Mesothelial cell of epicardium (in vitro differentiated cells): Measurements from ENCODE around the gene ITGA5. TPM values are rescaled to one million over a fixed set of nuclear protein-coding genes. Genes with fewer than 3 reads are reported as not detected.

Source experiments
- DNase-seq, 2 experiments: peaks; one replicate each; pipeline ENCODE4 v3.0.0; 2021; ENCODE audit warnings: low spot score in 2 of 2; ENCODE audit not compliant: unreplicated experiment in 2 of 2
- H3K27ac Mint-ChIP-seq: 2 replicates; pipeline ENCODE4 v1.8.0; 2021; ENCODE audit warnings: mixed read lengths
- H3K27me3 Mint-ChIP-seq: 2 replicates; pipeline ENCODE4 v1.8.0; 2021; ENCODE audit warnings: low read depth, mixed read lengths
- H3K36me3 Mint-ChIP-seq: 2 replicates; pipeline ENCODE4 v1.8.0; 2021; ENCODE audit warnings: mixed read lengths
- H3K4me1 Mint-ChIP-seq: 2 replicates; pipeline ENCODE4 v1.8.0; 2021; ENCODE audit warnings: mixed read lengths
- H3K4me3 Mint-ChIP-seq: 2 replicates; pipeline ENCODE4 v1.8.0; 2021; ENCODE audit warnings: mild to moderate bottlenecking, moderate library complexity, mixed read lengths
- H3K9me3 Mint-ChIP-seq: 2 replicates; pipeline ENCODE4 v1.8.0; 2021; ENCODE audit warnings: mixed read lengths
- CTCF ChIP-seq: fragments of 200-600 bp; sonication (generic); IDR thresholded peaks from one replicate; pipeline ENCODE4 v1.5.0; 2021; ENCODE audit warnings: antibody characterized with exemption; ENCODE audit not compliant: unreplicated experiment
- total RNA-seq: library from RNA; stranded (reverse); gene quantifications from 3 replicates; pipeline ENCODE4 v1.2.1, GENCODE V29; 2021

Gene ITGA5
- total RNA-seq, result 60.7 to 71.9 TPM (median 65.3 TPM) in 3 replicates

DNA sequence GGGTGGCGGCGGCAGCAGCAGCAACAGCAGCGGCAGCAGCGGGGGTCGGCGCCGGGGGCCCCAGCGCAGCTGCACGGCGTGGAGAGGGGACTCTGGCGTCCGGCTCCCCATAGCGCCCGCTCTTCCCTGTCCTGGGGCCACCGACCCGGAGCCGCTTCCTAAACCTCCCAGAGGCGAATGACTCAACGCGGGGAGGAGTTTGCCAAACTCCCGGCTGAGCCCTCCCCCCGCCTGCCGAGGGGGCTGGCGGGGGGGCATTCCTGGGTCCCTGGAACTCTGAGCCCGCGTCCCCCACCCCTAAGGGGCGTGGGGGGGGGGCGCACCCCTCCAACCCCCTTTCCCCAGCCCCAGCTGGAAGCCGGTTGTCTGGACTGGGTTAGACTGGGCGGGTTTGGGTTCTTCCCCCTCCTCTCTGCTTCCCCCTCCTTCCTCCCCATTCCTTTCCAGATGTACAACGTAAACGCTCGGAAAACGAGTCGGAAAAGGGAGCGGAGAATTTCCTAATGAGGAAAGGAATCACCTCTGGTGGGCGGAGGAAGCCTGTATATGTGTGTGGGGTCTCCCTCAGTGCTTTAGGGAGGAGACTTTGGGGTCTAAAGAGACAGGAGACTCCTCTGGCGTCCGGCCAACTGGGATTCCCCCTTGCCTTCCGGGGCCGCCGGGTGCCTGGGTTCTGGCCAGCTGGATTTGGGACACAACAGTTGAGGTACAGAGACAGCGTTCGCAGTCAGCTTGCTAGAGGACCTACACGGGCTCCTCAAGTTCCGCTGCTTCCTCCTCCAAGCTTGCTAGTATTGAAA lies at the start of gene ITGA5:
ITGA5 (minus strand) TSS at position 179 of the 800 bp plus-strand sequence; CDS start at position 111, 68 bp downstream.
- no peak for TF ChIP-seq CTCF
- Mint-ChIP-seq H3K4me1 (peaks cover 27% of the 10 kb centered on the region), H3K9me3 (no peaks in the 10 kb centered on the region), H3K27me3 (peaks cover 11% of the 10 kb centered on the region), H3K27ac (peak within 1 kb of the TSS; percentile 87), H3K4me3 (peak within 1 kb of the TSS; percentile 86), H3K36me3 (no peaks in the 10 kb centered on the region)
- peak; percentile 58 to 70 for DNase-seq

GRCh38 chr12:54465857-54466523 lies 46.9 kb upstream of the ITGA5 start:
- no peak for DNase-seq
- no peak overlapping the region for H3K27ac Mint-ChIP-seq
- peaks cover 4% of the 10 kb centered on the region for H3K4me1 Mint-ChIP-seq
- peaks cover 42% of the 10 kb centered on the region for H3K27me3 Mint-ChIP-seq
- no peak overlapping the region for H3K4me3 Mint-ChIP-seq
- TF ChIP-seq CTCF, result no peak
- H3K36me3 Mint-ChIP-seq, result no peaks in the 10 kb centered on the region
- H3K9me3 Mint-ChIP-seq, result no peaks in the 10 kb centered on the region

DNA sequence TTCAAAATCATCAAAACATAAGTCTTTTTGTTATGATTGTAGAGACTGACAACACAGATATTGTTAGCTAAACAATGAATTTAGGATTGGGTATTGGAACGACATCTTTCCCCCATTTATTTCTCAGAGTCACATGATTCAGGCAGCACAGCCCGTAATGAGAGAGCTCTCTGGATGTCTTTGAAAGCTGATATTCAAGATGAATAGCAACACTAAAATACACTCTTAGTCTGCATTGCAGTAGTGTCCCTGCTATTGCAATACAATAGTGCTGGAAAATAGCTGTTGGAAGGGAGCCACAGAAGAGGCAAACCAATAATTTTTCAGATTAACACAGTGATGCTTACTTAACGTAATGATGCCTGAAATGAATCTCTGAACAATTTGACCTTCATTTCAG lies 44.4 kb upstream of the ITGA5 start:
- TF ChIP-seq CTCF, result no peak
- Mint-ChIP-seq H3K27me3 (peaks cover 55% of the 10 kb centered on the region), H3K4me1 (peaks cover 4% of the 10 kb centered on the region), H3K36me3 (no peaks in the 10 kb centered on the region), H3K9me3 (no peaks in the 10 kb centered on the region), H3K27ac (no peak overlapping the region), H3K4me3 (no peak overlapping the region)
- DNase-seq, result no peak

DNA sequence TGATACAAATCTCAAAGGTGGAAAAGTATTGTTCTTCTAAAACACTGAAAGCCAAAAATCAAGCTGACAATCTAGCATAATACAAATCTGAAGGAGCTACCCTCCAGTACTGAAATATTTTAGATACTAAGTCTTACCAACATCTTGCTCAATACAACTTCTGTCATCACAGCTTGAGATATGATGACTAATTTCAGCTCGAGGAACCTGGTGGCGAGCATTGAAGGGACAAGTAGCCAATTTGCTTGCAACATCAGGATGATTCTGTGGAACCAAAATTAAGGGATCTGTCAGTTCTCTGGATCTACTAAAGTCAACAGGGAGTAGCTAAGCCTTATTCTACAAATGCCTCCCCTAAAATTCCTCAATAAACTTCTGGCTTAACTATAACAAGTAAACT lies 44.0 kb upstream of the ITGA5 start:
- no peak for DNase-seq
- H3K27me3 Mint-ChIP-seq, result peaks cover 56% of the 10 kb centered on the region
- no peaks in the 10 kb centered on the region for H3K36me3 Mint-ChIP-seq
- no peaks in the 10 kb centered on the region for H3K9me3 Mint-ChIP-seq
- H3K4me1 Mint-ChIP-seq, result peaks cover 4% of the 10 kb centered on the region
- H3K27ac Mint-ChIP-seq, result no peak overlapping the region
- H3K4me3 Mint-ChIP-seq, result no peak overlapping the region
- no peak for TF ChIP-seq CTCF

- Mint-ChIP-seq H3K36me3 (no peaks in the 10 kb centered on the region), H3K27ac (no peak overlapping the region), H3K4me1 (peaks cover 7% of the 10 kb centered on the region), H3K27me3 (peaks cover 61% of the 10 kb centered on the region), H3K9me3 (no peaks in the 10 kb centered on the region), H3K4me3 (no peak overlapping the region)
- DNase-seq, result no peak
- no peak for TF ChIP-seq CTCF
Measured at GRCh38 chr12:54460317-54460923, 41.4 kb upstream of the ITGA5 start.
